K562 (cell line): ENCODE results near the gene KRT6C. TPM values are rescaled to one million over a fixed set of nuclear protein-coding genes. Genes with fewer than 3 reads are reported as not detected.

Source experiments
- ATAC-seq: fragments of 200-7000 bp; cut with Tn5 transposase; 3 replicates; pipeline ENCODE4 v1.9.1; 2020; ENCODE audit warnings: moderate library complexity
- BruUV-seq: library from RNA; stranded (reverse); fragments of 400-500 nt; replicated peaks from 2 replicates; lab custom pipeline; 2021; lab: Mats Ljungman, UMichigan
- CTCF ChIA-PET: fragments of 300-600 bp; formaldehyde crosslinking; extraction: SDS; loops from one replicate; lab custom pipeline; 2021; ENCODE audit warnings: low intra/inter-chr PET ratio; lab: Yijun Ruan, JAX
- POLR2A ChIA-PET: fragments of 300-600, 350-650 bp; sonication (Branson Sonifier 250); formaldehyde crosslinking; extraction: SDS; loops from one replicate; lab custom pipeline; 2021; ENCODE audit warnings: antibody characterized with exemption, inconsistent platforms; lab: Yijun Ruan, JAX
- DNase-seq, 4 experiments: peaks; one replicate each; pipeline versions ENCODE4 v3.0.0 to v3.0.0-alpha.2; 2011 to 2018; ENCODE audit warnings: low spot score in 3 of 4, mixed read lengths in 3 of 4; ENCODE audit errors: extremely low read depth in 1 of 4
- FAIRE-seq: peaks from 2 replicates; lab custom pipeline; 2011; peaks lifted over from hg19 to GRCh38; lab: Jason Lieb, UNC
- H2AFZ ChIP-seq: 2 replicates; pipeline ENCODE4 v1.6.0; 2011; ENCODE audit warnings: low read depth, low read length, control low read depth, inconsistent platforms
- H3K27ac ChIP-seq: fragments of 200-600 bp; 3 replicates; pipeline ENCODE4 v1.8.0; 2011; ENCODE audit warnings: low read depth, mild to moderate bottlenecking, control low read depth, inconsistent platforms, low read length, moderate library complexity, mixed read lengths; ENCODE audit errors: extremely low read depth
- H3K27me3 ChIP-seq, 2 experiments: fragments of 300-600 bp in 1 of 2; 2 replicates in 1 of 2; 3 replicates in 1 of 2; pipeline versions ENCODE4 v1.6.0 to v1.8.0; 2011; ENCODE audit warnings: inconsistent platforms in 2 of 2, low read length in 2 of 2, mild to moderate bottlenecking in 1 of 2, mixed read lengths in 1 of 2, moderate library complexity in 1 of 2; ENCODE audit not compliant: control insufficient read depth in 2 of 2, insufficient read depth in 2 of 2
- H3K36me3 ChIP-seq: fragments of 300-600 bp; 3 replicates; pipeline ENCODE4 v1.8.0; 2011; ENCODE audit warnings: mild to moderate bottlenecking, low read length, inconsistent platforms; ENCODE audit not compliant: control insufficient read depth, insufficient read depth
- H3K4me1 ChIP-seq, 2 experiments: fragments of 200-600 bp in 1 of 2; replicated peaks in 1 of 2; 2 replicates in 1 of 2; 3 replicates in 1 of 2; pipeline versions ENCODE4 v1.5.1 to v1.8.0; 2011; ENCODE audit warnings: inconsistent platforms in 2 of 2, low read length in 2 of 2, mild to moderate bottlenecking in 1 of 2, mixed read lengths in 1 of 2, moderate library complexity in 1 of 2; ENCODE audit not compliant: control insufficient read depth in 2 of 2, insufficient read depth in 2 of 2
- H3K4me2 ChIP-seq: 2 replicates; pipeline ENCODE4 v1.6.1; 2011; ENCODE audit warnings: low read length, control low read depth, inconsistent platforms, mixed read lengths; ENCODE audit not compliant: insufficient read depth
- H3K4me3 ChIP-seq: fragments of 200-600 bp; sonication (generic), shearing (Covaris generic); 2 replicates; pipeline ENCODE4 v1.5.1; 2016; ENCODE audit warnings: control low read depth, inconsistent platforms
- H3K79me2 ChIP-seq: fragments of 200-600 bp; 3 replicates; pipeline ENCODE4 v1.8.0; 2011; ENCODE audit warnings: low read length, inconsistent platforms; ENCODE audit not compliant: control insufficient read depth, insufficient read depth
- H3K9ac ChIP-seq, 2 experiments: 2 replicates each; pipeline versions ENCODE4 v1.6.0 to v1.6.1; 2011; ENCODE audit warnings: low read depth in 2 of 2, low read length in 2 of 2, control low read depth in 1 of 2, inconsistent platforms in 1 of 2, mild to moderate bottlenecking in 1 of 2, mixed read lengths in 1 of 2; ENCODE audit not compliant: insufficient read depth in 1 of 2
- H3K9me1 ChIP-seq: one replicate; pipeline ENCODE4 v1.6.0; 2011; ENCODE audit warnings: inconsistent platforms, mild to moderate bottlenecking, low read length, moderate library complexity; ENCODE audit not compliant: control insufficient read depth, insufficient read depth
- H3K9me3 ChIP-seq: replicated peaks from 2 replicates; pipeline ENCODE4 v1.5.1; 2011; ENCODE audit warnings: low read depth, low read length, inconsistent platforms; ENCODE audit not compliant: control insufficient read depth, insufficient read depth
- H4K20me1 ChIP-seq: replicated peaks from 2 replicates; pipeline ENCODE4 v1.6.1; 2011; ENCODE audit warnings: low read length, inconsistent platforms, mixed read lengths; ENCODE audit not compliant: control insufficient read depth, insufficient read depth
- ADNP ChIP-seq: fragments of 200-800 bp; sonication (Bioruptor generic); IDR thresholded peaks from 2 replicates; pipeline ENCODE4 v1.6.1; 2016; ENCODE audit warnings: missing genetic modification characterization, missing compliant biosample characterization
- CEBPG ChIP-seq, 3 experiments: fragments of 200-800 bp in 1 of 3; sonication (Bioruptor generic) in 1 of 3; sonication (generic) in 1 of 3; formaldehyde crosslinking in 1 of 3; IDR thresholded peaks in 2 of 3; conservative IDR thresholded peaks in 1 of 3; 2 replicates each; pipeline versions ENCODE4 v1.6.1 to v1.8.0; 2016 to 2022; ENCODE audit warnings: missing compliant biosample characterization in 2 of 3, missing genetic modification characterization in 2 of 3, mild to moderate bottlenecking in 1 of 3, missing genetic modification reagents in 1 of 3
- NEUROD1 ChIP-seq: fragments of 150-350 bp; IDR thresholded peaks from 2 replicates; pipeline ENCODE4 v1.6.1; 2014; ENCODE audit warnings: borderline replicate concordance, low read length, low read depth; ENCODE audit not compliant: partially characterized antibody
- ZNF76 ChIP-seq: fragments of 250-450 bp; sonication (Bioruptor Pico); IDR thresholded peaks from 2 replicates; pipeline ENCODE4 v1.4.0; 2020; ENCODE audit warnings: mild to moderate bottlenecking, moderate library complexity, borderline replicate concordance
- WGBS: fragments of 100-300 bp; shearing (Covaris generic); methylation state at CpG from one replicate; pipeline ENCODE4 v1.1.6; 2016; ENCODE audit warnings: low coverage, mixed read lengths; ENCODE audit not compliant: insufficient coverage; ENCODE audit errors: missing lambda C conversion rate; 5-methylcytosine and 5-hydroxymethylcytosine counted together
- in situ Hi-C: fragments of 300-500 bp; cut with MboI; formaldehyde crosslinking; loops from 4 replicates; pipeline ENCODE4 v1.15.0; 2018; ENCODE audit warnings: inconsistent platforms, mixed read lengths
- intact Hi-C: fragments of 100-400 bp; cut with micrococcal nuclease; formaldehyde crosslinking; loops from 2 replicates; pipeline ENCODE4 v1.14.2; 2022
- polyA plus RNA-seq, 8 experiments: library from polyadenylated mRNA; depleted of rRNA in 4 of 8; stranded (reverse) in 5 of 8; unstranded in 3 of 8; fragments of >200 nt; fragmentation: Nextera tagmentation in 2 of 8; fragmentation: Illumina TruSeq in 1 of 8; extraction: Ambion mirVana in 2 of 8; extraction: Trizol in 1 of 8; gene quantifications; 2 replicates each; pipeline versions ENCODE4 v1.2.1 to v1.2.3, GENCODE V29; 2011 to 2014; ENCODE audit warnings: inconsistent platforms in 1 of 8, missing spikeins in 1 of 8
- total RNA-seq, 7 experiments: library from RNA; depleted of rRNA in 6 of 7; stranded (reverse); fragments of >200 nt in 6 of 7; fragmentation: Illumina TruSeq in 2 of 7; extraction: Trizol in 2 of 7; gene quantifications; 2 replicates each; pipeline versions ENCODE4 v1.2.1 to v1.2.3, GENCODE V29; 2011 to 2021; ENCODE audit warnings: low replicate concordance in 1 of 7

Gene KRT6C
- total and polyA plus RNA-seq, 9 of the 15 experiments (the other 6 are each of a cell fraction or from before 2014, with no cell fraction given) = not detected

- ATAC-seq = no peak
- in situ Hi-C loops = no loop called here
- no peaks in the 10 kb centered on the region for H3K27me3 ChIP-seq
- no peak overlapping the region for H2AFZ ChIP-seq
- no peaks in the 10 kb centered on the region for H3K9me1 ChIP-seq
- intact Hi-C loops = no loop called here
- BruUV-seq = no TSS peak
- H3K9ac ChIP-seq = no peak overlapping the region
- H3K4me1 ChIP-seq = no peaks in the 10 kb centered on the region
- no peaks in the 10 kb centered on the region for H4K20me1 ChIP-seq
- CTCF ChIA-PET = no interaction called here
- no peak overlapping the region for H3K4me3 ChIP-seq
- H3K79me2 ChIP-seq = no peaks in the 10 kb centered on the region
- no peak overlapping the region for H3K27ac ChIP-seq
- FAIRE-seq = no peak
- POLR2A ChIA-PET = interaction anchor here (0.8 kb wide), 1 partner anchor 14 kb away, joined by 3 read pairs; no protein-coding TSS in a partner anchor
- TF ChIP-seq NEUROD1 (no peak), ADNP (no peak)
- DNase-seq = no peak
- H3K9me3 ChIP-seq = no peaks in the 10 kb centered on the region
- WGBS = 1% methylated on average over 5 of the region's 5 CpGs
- no peak overlapping the region for H3K4me2 ChIP-seq
- H3K36me3 ChIP-seq = no peaks in the 10 kb centered on the region
Measured at GRCh38 chr12:52458861-52459260, 14.7 kb downstream of the KRT6C start.

DNA sequence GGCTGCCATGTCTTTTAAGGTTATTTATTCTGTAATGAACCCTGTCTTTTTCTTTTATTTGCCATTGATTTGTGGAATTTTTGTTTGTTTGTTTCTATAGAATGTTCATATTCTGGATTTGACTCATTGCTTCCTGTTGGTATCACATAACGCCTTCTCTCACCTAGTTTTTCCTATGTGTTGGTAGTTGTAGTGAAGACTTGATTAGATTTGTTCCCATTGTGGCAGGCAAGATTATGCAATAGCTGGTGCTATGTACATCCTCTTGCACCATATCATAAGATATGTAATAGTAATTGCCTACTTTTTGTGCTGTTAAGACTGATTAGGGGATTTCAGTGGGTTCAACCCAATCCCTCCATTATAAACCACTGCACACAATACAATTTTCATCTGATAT is 17.8 kb downstream of the KRT6C start:
- ChIA-PET CTCF (no interaction called here), POLR2A (no interaction called here)
- no peak for ATAC-seq
- FAIRE-seq = no peak
- DNase-seq = no peak
- BruUV-seq = no TSS peak
- 0% methylated on average over 1 of the region's 1 CpG for WGBS
- intact Hi-C loops (no loop called here), in situ Hi-C loops (no loop called here)
- Histone ChIP-seq H3K9me1 (no peaks in the 10 kb centered on the region), H3K4me3 (no peak overlapping the region), H3K4me2 (no peak overlapping the region), H3K79me2 (no peaks in the 10 kb centered on the region), H3K4me1 (no peaks in the 10 kb centered on the region), H3K27ac (no peak overlapping the region), H3K27me3 (peaks cover 0 to 2% of the 10 kb centered on the region in 2 experiments; a peak in 1 of 5 replicates), H4K20me1 (no peaks in the 10 kb centered on the region), H3K9ac (no peak overlapping the region), H3K36me3 (no peaks in the 10 kb centered on the region), H3K9me3 (no peaks in the 10 kb centered on the region), H2AFZ (no peak overlapping the region)
- no peak for TF ChIP-seq CEBPG (CRISPR knock-in tag; IDR thresholded peaks at IDR 0.05)
- TF ChIP-seq CEBPG (tag; conservative IDR thresholded peaks at IDR 0.05 in 1 of 2, IDR thresholded peaks at IDR 0.05 in 1 of 2) = peak; percentile 38 to 57; a peak in 3 of 4 replicates
- no peak for TF ChIP-seq ZNF76 (CRISPR knock-in tag)
